GM12864 (cell line): ENCODE results near the gene HOXC11.

Experiments used
- DNase-seq: peaks from one replicate; pipeline ENCODE4 v3.0.0-alpha.2; 2011; ENCODE audit warnings: low read depth
- H3K4me3 ChIP-seq: 2 replicates; pipeline ENCODE4 v1.5.1; 2011; ENCODE audit warnings: mild to moderate bottlenecking, low read depth, low read length, control low read depth
- CTCF ChIP-seq: IDR thresholded peaks from 2 replicates; pipeline ENCODE4 v1.5.1; 2011; ENCODE audit warnings: low read depth, mild to moderate bottlenecking, moderate library complexity, low read length, control low read depth, inconsistent platforms; ENCODE audit errors: missing control alignments

HOXC11 gene

GRCh38 chr12:53981634-53982565 lies 9.0 kb downstream of the HOXC11 start:
- H3K4me3 ChIP-seq, result no peak overlapping the region
- no peak for DNase-seq
- no peak for TF ChIP-seq CTCF

GRCh38 chr12:53982648-53983567 lies 10.0 kb downstream of the HOXC11 start:
- no peak overlapping the region for H3K4me3 ChIP-seq
- TF ChIP-seq CTCF, result no peak
- DNase-seq, result no peak

- H3K4me3 ChIP-seq, result no peak overlapping the region
- DNase-seq, result no peak
- no peak for TF ChIP-seq CTCF
Measured at GRCh38 chr12:53983568-53983949, 10.6 kb downstream of the HOXC11 start.

- no peak overlapping the region for H3K4me3 ChIP-seq
- no peak for TF ChIP-seq CTCF
- DNase-seq, result no peak
Measured at GRCh38 chr12:53983950-53984572, 11.1 kb downstream of the HOXC11 start.

GRCh38 chr12:53984901-53985691 lies 12.2 kb downstream of the HOXC11 start, which contains the start of gene HOXC10:
HOXC10 (plus strand) TSS chr12:53985146; CDS start chr12:53985260, 114 bp downstream.
- H3K4me3 ChIP-seq, result no peak within 1 kb of the TSS
- no peak for DNase-seq
- peak; percentile 77 for TF ChIP-seq CTCF

- H3K4me3 ChIP-seq, result no peak overlapping the region
- TF ChIP-seq CTCF, result no peak
Measured at GRCh38 chr12:53985692-53985993, 12.7 kb downstream of the HOXC11 start.

More at GRCh38 chr12:53985692-53985993, 12.7 kb downstream of the HOXC11 start:
- DNase-seq, result no peak
